K562 treated with DMSO at 1 percent for 48 hours (cell line): ENCODE data around the gene CLDN4. TPM values are rescaled to one million over a fixed set of nuclear protein-coding genes. Genes with fewer than 3 reads are reported as not detected.

Experiments
- total RNA-seq: library from RNA; unstranded; fragments of 300-600 nt; gene quantifications from 2 replicates; pipeline ENCODE4 v1.2.3, GENCODE V29; 2022; ENCODE audit warnings: low replicate concordance; ENCODE audit errors: extremely low read depth

CLDN4 gene, protein sequence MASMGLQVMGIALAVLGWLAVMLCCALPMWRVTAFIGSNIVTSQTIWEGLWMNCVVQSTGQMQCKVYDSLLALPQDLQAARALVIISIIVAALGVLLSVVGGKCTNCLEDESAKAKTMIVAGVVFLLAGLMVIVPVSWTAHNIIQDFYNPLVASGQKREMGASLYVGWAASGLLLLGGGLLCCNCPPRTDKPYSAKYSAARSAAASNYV
- total RNA-seq = not detected in 2 replicates

GRCh38 chr7:73830681-73831583, at the start of gene CLDN4:
Gene CLDN4 (plus strand): TSS chr7:73830996. CDS start chr7:73831202, 206 bp downstream.

GRCh38 chr7:73842067-73842976, 11.5 kb downstream of the CLDN4 start, which contains the start of gene METTL27:
Gene METTL27 (minus strand): TSS chr7:73842516. CDS start chr7:73842140, 376 bp downstream.

DNA sequence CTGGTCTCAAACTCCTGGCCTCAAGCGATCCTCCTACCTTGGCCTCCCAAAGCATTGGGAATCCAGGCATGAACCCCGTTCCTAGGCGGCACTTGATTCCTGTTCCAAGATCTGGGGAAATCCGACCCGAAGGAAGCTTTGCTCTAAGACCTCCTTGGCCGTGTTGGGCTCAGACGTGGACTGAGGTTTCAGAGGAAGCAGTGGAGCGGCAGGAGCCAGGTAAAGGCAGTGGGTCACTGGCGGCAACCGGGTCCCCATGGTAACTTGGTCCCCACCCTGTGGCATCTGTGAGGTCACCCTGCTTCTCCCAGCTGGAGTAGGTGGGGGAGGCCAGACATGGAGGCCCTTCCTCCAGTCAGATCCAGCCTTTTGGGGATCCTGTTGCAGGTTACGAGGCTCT, 30.1 kb downstream of the CLDN4 start, which contains the start of gene TMEM270:
TMEM270 (plus strand) TSS at position 301 of the 400 bp plus-strand sequence; CDS start at position 337, 36 bp downstream.

Other genes starting within 250 kb of the CLDN4 start
- gene MLXIPL, start 206.5 kb upstream of the CLDN4 start, total RNA-seq = not detected in 2 replicates
- gene VPS37D, start 163.2 kb upstream of the CLDN4 start, total RNA-seq = not detected in 2 replicates
- not detected in 2 replicates for gene DNAJC30, start 147.5 kb upstream of the CLDN4 start, total RNA-seq
- not detected in 2 replicates for gene BUD23, start 147.4 kb upstream of the CLDN4 start, total RNA-seq
- gene STX1A, start 111.3 kb upstream of the CLDN4 start, total RNA-seq = not detected in 2 replicates
- gene ABHD11, start 92.2 kb upstream of the CLDN4 start, total RNA-seq = not detected in 2 replicates
- gene CLDN3, start 60.7 kb upstream of the CLDN4 start, total RNA-seq = not detected in 2 replicates
- not detected in 2 replicates for gene METTL27, start 11.5 kb downstream of the CLDN4 start, total RNA-seq
- not detected in 2 replicates for gene TMEM270, start 30.2 kb downstream of the CLDN4 start, total RNA-seq
- not detected in 2 replicates for gene ELN, start 197.2 kb downstream of the CLDN4 start, total RNA-seq